CD14-positive monocyte (primary cell): ENCODE measurements around the gene C16orf92. TPM values are rescaled to one million over a fixed set of nuclear protein-coding genes. Genes with fewer than 3 reads are reported as not detected.

Source experiments
- DNase-seq, 3 donors: peaks; one replicate each; pipeline ENCODE4 v3.0.0-alpha.2; 2011 to 2022
- H2AFZ ChIP-seq: 2 replicates; pipeline ENCODE4 v1.6.0; 2012; ENCODE audit warnings: mild to moderate bottlenecking, low read depth, low read length, inconsistent platforms; ENCODE audit not compliant: insufficient read depth, poor library complexity, severe bottlenecking
- H3K27ac ChIP-seq, 2 donors: 1 replicate in 1 of 2; 2 replicates in 1 of 2; pipeline ENCODE4 v1.5.1; 2012 to 2013; ENCODE audit warnings: low read length in 2 of 2, control low read depth in 1 of 2, inconsistent platforms in 1 of 2, low read depth in 1 of 2, mild to moderate bottlenecking in 1 of 2
- H3K27me3 ChIP-seq, 2 donors: one replicate each; pipeline versions ENCODE4 v1.6.0 to v1.6.1; 2011 to 2013; ENCODE audit warnings: low read length in 2 of 2; ENCODE audit not compliant: control insufficient read depth in 2 of 2, insufficient read depth in 2 of 2
- H3K36me3 ChIP-seq, 2 donors: replicated peaks in 1 of 2; 1 replicate in 1 of 2; 2 replicates in 1 of 2; pipeline versions ENCODE4 v1.5.1 to v1.6.1; 2012 to 2013; ENCODE audit warnings: low read length in 2 of 2, control low read depth in 1 of 2, inconsistent platforms in 1 of 2, mild to moderate bottlenecking in 1 of 2; ENCODE audit not compliant: insufficient read depth in 2 of 2, control insufficient read depth in 1 of 2
- H3K4me1 ChIP-seq, 2 donors: 1 replicate in 1 of 2; 2 replicates in 1 of 2; pipeline versions ENCODE4 v1.5.1 to v1.6.1; 2012 to 2013; ENCODE audit warnings: low read length in 2 of 2, control low read depth in 1 of 2, inconsistent platforms in 1 of 2, mild to moderate bottlenecking in 1 of 2, moderate library complexity in 1 of 2; ENCODE audit not compliant: insufficient read depth in 2 of 2, control insufficient read depth in 1 of 2
- H3K4me2 ChIP-seq: replicated peaks from 2 replicates; pipeline ENCODE3; 2012; ENCODE audit warnings: low read length, moderate library complexity, mild to moderate bottlenecking; ENCODE audit not compliant: poor library complexity, severe bottlenecking; ENCODE audit errors: extremely low read depth
- H3K4me3 ChIP-seq, 3 experiments: fragments of 200-600 bp in 1 of 3; sonication (generic) in 1 of 3; replicated peaks in 1 of 3; 1 replicate in 2 of 3; 2 replicates in 1 of 3; pipeline ENCODE4 v1.5.1; 2011 to 2013; ENCODE audit warnings: low read length in 3 of 3, mild to moderate bottlenecking in 3 of 3, control low read depth in 2 of 3, low read depth in 2 of 3, inconsistent platforms in 1 of 3, moderate library complexity in 1 of 3
- H3K79me2 ChIP-seq: 2 replicates; pipeline ENCODE4 v1.6.0; 2012; ENCODE audit warnings: mild to moderate bottlenecking, control low read depth, inconsistent platforms, low read length, moderate library complexity; ENCODE audit not compliant: insufficient read depth
- H3K9ac ChIP-seq: 2 replicates; pipeline ENCODE4 v1.6.0; 2017; ENCODE audit warnings: low read length, mild to moderate bottlenecking; ENCODE audit not compliant: insufficient read depth, poor library complexity, severe bottlenecking
- H3K9me3 ChIP-seq, 2 donors: replicated peaks in 1 of 2; 1 replicate in 1 of 2; 2 replicates in 1 of 2; pipeline versions ENCODE4 v1.5.1 to v1.6.1; 2012 to 2013; ENCODE audit warnings: low read length in 2 of 2, control low read depth in 1 of 2; ENCODE audit not compliant: control insufficient read depth in 1 of 2, insufficient read depth in 1 of 2
- H4K20me1 ChIP-seq: 2 replicates; pipeline ENCODE4 v1.6.0; 2012; ENCODE audit warnings: mild to moderate bottlenecking, low read length, control low read depth, moderate library complexity; ENCODE audit not compliant: insufficient read depth
- H3K27ac Mint-ChIP-seq, 7 donors: one replicate each; pipeline ENCODE4 v1.8.0; 2020; ENCODE audit warnings: mild to moderate bottlenecking in 7 of 7, mixed read lengths in 7 of 7, moderate library complexity in 6 of 7, inconsistent platforms in 2 of 7
- H3K27me3 Mint-ChIP-seq, 3 donors: one replicate each; pipeline ENCODE4 v1.8.0; 2021 to 2022; ENCODE audit warnings: low read depth in 3 of 3, mild to moderate bottlenecking in 3 of 3, mixed read lengths in 3 of 3, moderate library complexity in 3 of 3, inconsistent platforms in 1 of 3
- H3K36me3 Mint-ChIP-seq, 2 donors: one replicate each; pipeline ENCODE4 v1.8.0; 2020; ENCODE audit warnings: mixed read lengths in 2 of 2, inconsistent platforms in 1 of 2, mild to moderate bottlenecking in 1 of 2
- H3K4me1 Mint-ChIP-seq: one replicate; pipeline ENCODE4 v1.8.0; 2020; ENCODE audit warnings: mild to moderate bottlenecking, mixed read lengths
- H3K4me3 Mint-ChIP-seq, 2 donors: one replicate each; pipeline ENCODE4 v1.8.0; 2020; ENCODE audit warnings: mild to moderate bottlenecking in 2 of 2, mixed read lengths in 2 of 2, moderate library complexity in 1 of 2
- H3K9me3 Mint-ChIP-seq, 7 donors: one replicate each; pipeline ENCODE4 v1.8.0; 2020 to 2022; ENCODE audit warnings: mixed read lengths in 7 of 7, mild to moderate bottlenecking in 6 of 7, moderate library complexity in 6 of 7, inconsistent platforms in 2 of 7
- WGBS: methylation state at CpG from one replicate; pipeline ENCODE4 v1.1.5; 2013; ENCODE audit warnings: missing lambda C conversion rate; ENCODE audit not compliant: insufficient coverage; 5-methylcytosine and 5-hydroxymethylcytosine counted together
- intact Hi-C, 2 donors: fragments of 100-400 bp; cut with micrococcal nuclease; formaldehyde crosslinking; loops; one replicate each; pipeline versions ENCODE4 v1.15.0 to v1.15.1; 2023
- polyA plus RNA-seq, 3 donors: library from polyadenylated mRNA; depleted of rRNA in 1 of 3; unstranded in 2 of 3; stranded (reverse) in 1 of 3; fragments of 300-500 nt in 2 of 3; fragments of >200 nt in 1 of 3; fragmentation: Illumina TruSeq in 2 of 3; gene quantifications; 1 replicate in 2 of 3; 2 replicates in 1 of 3; pipeline ENCODE4 v1.2.3, GENCODE V29; 2012 to 2021
- TF ChIP-seq, protein P1 (sequence below): fragments of 200-600 bp; IDR thresholded peaks from one replicate; pipeline ENCODE4 v1.8.0; 2022; ENCODE audit warnings: antibody characterized with exemption, mild to moderate bottlenecking

The C16orf92 gene
- polyA plus RNA-seq, 3 donors, result not detected

DNA sequence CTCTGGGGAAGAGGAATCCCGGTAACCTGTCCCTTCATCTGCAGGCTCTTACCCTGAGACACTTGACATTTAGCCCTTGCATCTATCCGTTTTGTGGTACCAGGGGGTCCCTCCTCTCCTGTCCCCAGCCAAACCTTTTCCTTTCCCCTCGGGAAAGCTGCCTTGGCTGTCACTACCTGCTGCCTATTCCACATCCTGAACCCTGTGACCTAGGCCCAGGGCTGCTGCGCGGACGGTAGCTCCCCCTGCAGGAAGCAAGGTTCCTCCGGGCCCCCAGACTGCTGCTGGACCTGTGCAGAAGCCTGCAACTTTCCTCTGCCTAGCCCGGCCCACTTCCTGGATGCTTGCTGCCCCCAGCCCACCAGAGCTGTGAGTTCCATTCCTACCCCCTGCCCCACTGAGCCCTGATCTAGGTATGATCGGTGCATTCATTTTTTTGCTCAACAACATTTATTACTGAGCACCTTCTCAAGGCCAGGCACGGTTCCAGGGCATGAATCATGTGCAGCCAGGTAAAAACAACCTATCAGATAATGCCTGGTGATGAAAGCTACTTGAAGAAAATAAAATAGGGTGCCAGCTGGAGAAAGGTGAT lies 32.1 kb downstream of the C16orf92 start:
- peaks cover 15% of the 10 kb centered on the region for H3K4me1 Mint-ChIP-seq
- no peak overlapping the region for H3K4me3 ChIP-seq
- intact Hi-C loops, result no loop called here
- no peaks in the 10 kb centered on the region for H3K36me3 Mint-ChIP-seq
- H3K9ac ChIP-seq, result no peak overlapping the region
- H2AFZ ChIP-seq, result no peak overlapping the region
- H3K36me3 ChIP-seq, result no peaks in the 10 kb centered on the region
- H3K4me2 ChIP-seq, result no peak overlapping the region
- peaks cover 0 to 3% (median 0%) of the 10 kb centered on the region in 7 donors for H3K9me3 Mint-ChIP-seq
- H3K27ac ChIP-seq, result no peak overlapping the region
- H3K79me2 ChIP-seq, result peaks cover 2% of the 10 kb centered on the region
- no peak overlapping the region for H3K4me3 Mint-ChIP-seq
- H3K27me3 ChIP-seq, result no peaks in the 10 kb centered on the region
- 22% methylated on average over 7 of the region's 10 CpGs for WGBS
- H4K20me1 ChIP-seq, result no peaks in the 10 kb centered on the region
- H3K4me1 ChIP-seq, result peaks cover 11 to 18% of the 10 kb centered on the region in 2 donors
- H3K9me3 ChIP-seq, result no peaks in the 10 kb centered on the region
- H3K27me3 Mint-ChIP-seq, result peaks cover 0 to 1% (median 0%) of the 10 kb centered on the region in 3 donors
- H3K27ac Mint-ChIP-seq, result peak overlapping the region in 2 of 7 donors; percentile 49 to 64
- peak in 1 of 3 donors; percentile 48 for DNase-seq
- TF ChIP-seq, protein P1, sequence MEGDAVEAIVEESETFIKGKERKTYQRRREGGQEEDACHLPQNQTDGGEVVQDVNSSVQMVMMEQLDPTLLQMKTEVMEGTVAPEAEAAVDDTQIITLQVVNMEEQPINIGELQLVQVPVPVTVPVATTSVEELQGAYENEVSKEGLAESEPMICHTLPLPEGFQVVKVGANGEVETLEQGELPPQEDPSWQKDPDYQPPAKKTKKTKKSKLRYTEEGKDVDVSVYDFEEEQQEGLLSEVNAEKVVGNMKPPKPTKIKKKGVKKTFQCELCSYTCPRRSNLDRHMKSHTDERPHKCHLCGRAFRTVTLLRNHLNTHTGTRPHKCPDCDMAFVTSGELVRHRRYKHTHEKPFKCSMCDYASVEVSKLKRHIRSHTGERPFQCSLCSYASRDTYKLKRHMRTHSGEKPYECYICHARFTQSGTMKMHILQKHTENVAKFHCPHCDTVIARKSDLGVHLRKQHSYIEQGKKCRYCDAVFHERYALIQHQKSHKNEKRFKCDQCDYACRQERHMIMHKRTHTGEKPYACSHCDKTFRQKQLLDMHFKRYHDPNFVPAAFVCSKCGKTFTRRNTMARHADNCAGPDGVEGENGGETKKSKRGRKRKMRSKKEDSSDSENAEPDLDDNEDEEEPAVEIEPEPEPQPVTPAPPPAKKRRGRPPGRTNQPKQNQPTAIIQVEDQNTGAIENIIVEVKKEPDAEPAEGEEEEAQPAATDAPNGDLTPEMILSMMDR, result peak; percentile 59

DNA sequence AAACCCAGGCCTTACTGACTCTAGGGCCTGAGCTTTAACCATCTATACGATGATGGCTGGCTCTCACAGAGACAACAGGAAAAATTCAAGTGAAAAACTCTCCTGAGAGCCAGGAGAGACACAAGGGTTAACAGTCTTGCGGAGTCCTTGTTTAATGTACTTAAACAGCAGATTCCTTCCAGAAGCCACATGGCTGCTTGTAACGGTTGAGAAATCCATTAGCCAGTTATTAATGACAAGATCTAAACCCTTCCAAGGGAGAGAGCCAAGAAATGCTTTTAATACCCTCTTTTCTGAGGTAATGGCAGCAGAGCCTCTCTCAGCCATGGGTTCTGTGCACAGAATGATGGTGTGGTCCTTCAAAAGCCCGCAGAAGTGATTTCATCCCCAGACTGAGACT lies 37.3 kb downstream of the C16orf92 start:
- intact Hi-C loops, result no loop called here
- WGBS, result 100% methylated on average over 4 of the region's 4 CpGs
- Mint-ChIP-seq H3K27me3 (peaks cover 0 to 3% (median 0%) of the 10 kb centered on the region in 3 donors), H3K27ac (no peak overlapping the region), H3K4me1 (peaks cover 14% of the 10 kb centered on the region), H3K36me3 (no peaks in the 10 kb centered on the region), H3K9me3 (peaks cover 0 to 2% (median 0%) of the 10 kb centered on the region in 7 donors), H3K4me3 (no peak overlapping the region)
- no peaks in the 10 kb centered on the region for H3K9me3 ChIP-seq
- no peak overlapping the region for H3K9ac ChIP-seq
- H3K36me3 ChIP-seq, result no peaks in the 10 kb centered on the region
- TF ChIP-seq, protein P1, result no peak
- H3K4me3 ChIP-seq, result no peak overlapping the region
- peaks cover 16% of the 10 kb centered on the region for H3K79me2 ChIP-seq
- no peak overlapping the region for H3K27ac ChIP-seq
- H3K27me3 ChIP-seq, result no peaks in the 10 kb centered on the region
- no peaks in the 10 kb centered on the region for H4K20me1 ChIP-seq
- DNase-seq, result no peak
- peaks cover 16 to 21% of the 10 kb centered on the region in 2 donors for H3K4me1 ChIP-seq
- H2AFZ ChIP-seq, result no peak overlapping the region
- no peak overlapping the region for H3K4me2 ChIP-seq
